Sigmoid colon (tissue), 4 donors: ENCODE data around the gene NBAS.

Experiments
- CTCF ChIP-seq, 4 experiments: fragments of 450-650 bp in 3 of 4; fragments of 200-600 bp in 1 of 4; IDR thresholded peaks; one replicate each; pipeline ENCODE4 v1.5.1; 2016 to 2019; ENCODE audit warnings: antibody characterized with exemption in 4 of 4, mild to moderate bottlenecking in 3 of 4, moderate library complexity in 2 of 4
- EP300 ChIP-seq, 4 donors: sonication (generic); formaldehyde crosslinking; IDR thresholded peaks; one replicate each; pipeline ENCODE4 v1.6.1; 2017; ENCODE audit warnings: antibody characterized with exemption in 4 of 4
- POLR2A ChIP-seq, 2 donors: fragments of 450-650 bp; IDR thresholded peaks; one replicate each; pipeline ENCODE4 v1.6.1; 2016; ENCODE audit warnings: antibody characterized with exemption in 2 of 2, mild to moderate bottlenecking in 2 of 2, moderate library complexity in 2 of 2

DNA sequence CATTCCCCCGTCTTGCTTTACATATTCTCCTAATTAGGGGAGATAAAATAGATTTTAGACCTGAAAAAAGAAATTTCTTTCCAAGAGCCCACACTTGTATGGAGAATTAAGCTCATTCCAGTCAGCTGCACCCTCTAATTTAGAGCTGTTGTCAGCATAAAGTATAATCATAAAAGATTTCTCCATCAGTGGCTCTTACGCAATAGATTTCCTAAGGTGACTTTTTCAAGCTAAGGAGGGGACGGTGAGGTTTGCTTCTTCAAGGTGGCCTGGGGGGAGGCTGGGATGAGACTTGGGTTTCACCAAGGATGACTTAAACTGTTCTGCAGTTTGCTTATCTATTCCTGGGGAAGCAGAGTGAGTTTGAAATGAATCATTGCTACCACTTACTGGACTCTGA is 426.2 kb downstream of the NBAS start:
- TF ChIP-seq CTCF (IDR thresholded peaks at IDR 0.05): no peak
- no peak for TF ChIP-seq EP300 (IDR thresholded peaks at IDR 0.05)
- TF ChIP-seq POLR2A (IDR thresholded peaks at IDR 0.05): no peak
